ENCODE measurements around the gene NUP93.

The NUP93 gene

DNA sequence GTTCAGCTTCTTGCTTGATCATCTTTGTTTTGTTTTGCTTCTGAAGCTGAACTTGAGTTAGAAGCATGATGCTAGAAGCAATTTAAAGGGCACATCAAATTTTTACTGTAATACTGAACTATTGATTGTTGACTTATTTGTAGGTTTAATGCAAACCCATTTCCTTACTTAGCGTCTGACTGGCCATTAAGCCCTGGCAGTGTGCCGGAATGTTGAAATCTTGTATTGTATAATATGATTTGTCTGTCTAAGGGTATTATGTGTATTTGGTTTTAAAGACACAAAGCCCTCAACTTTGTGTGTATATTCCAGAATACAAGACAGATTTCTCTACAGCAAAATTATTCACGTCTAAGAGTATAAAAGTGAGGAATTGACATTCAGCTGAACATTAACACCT, 39.7 kb downstream of the NUP93 start:
- no peaks in the 10 kb centered on the region for H3K27me3 ChIP-seq (ENCODE audit: insufficient read depth, low read length, poor library complexity, severe bottlenecking)
- H4K20me1 ChIP-seq (ENCODE audit: insufficient read depth, low read length, poor library complexity, severe bottlenecking) = no peaks in the 10 kb centered on the region
- H3K9me3 ChIP-seq (ENCODE audit: insufficient read depth, low read depth, low read length) = no peaks in the 10 kb centered on the region
- H3K36me3 ChIP-seq (ENCODE audit: insufficient read depth, low read length) = peaks cover 23% of the 10 kb centered on the region; the same call in 1 of the 2 replicates
- H3K4me3 ChIP-seq (ENCODE audit: low read length, poor library complexity, severe bottlenecking) = no peak overlapping the region
- H3F3A ChIP-seq (ENCODE audit: low read depth) = no peaks in the 10 kb centered on the region
- no peak overlapping the region for H2AFZ ChIP-seq (ENCODE audit: low read length)
- peaks cover 23% of the 10 kb centered on the region; the same call in 1 of the 2 replicates for H3K79me2 ChIP-seq (ENCODE audit: insufficient read depth, low read length)
- no peak overlapping the region for H3K9ac ChIP-seq (ENCODE audit: low read depth, low read length, poor library complexity, severe bottlenecking)
- H3K9me2 ChIP-seq (replicated peaks; ENCODE audit: low read depth, low read length) = no peaks in the 10 kb centered on the region
- TF ChIP-seq EZH2phosphoT487 (IDR thresholded peaks at IDR 0.05; ENCODE audit: borderline replicate concordance) = no peak
- TF ChIP-seq, protein P1, sequence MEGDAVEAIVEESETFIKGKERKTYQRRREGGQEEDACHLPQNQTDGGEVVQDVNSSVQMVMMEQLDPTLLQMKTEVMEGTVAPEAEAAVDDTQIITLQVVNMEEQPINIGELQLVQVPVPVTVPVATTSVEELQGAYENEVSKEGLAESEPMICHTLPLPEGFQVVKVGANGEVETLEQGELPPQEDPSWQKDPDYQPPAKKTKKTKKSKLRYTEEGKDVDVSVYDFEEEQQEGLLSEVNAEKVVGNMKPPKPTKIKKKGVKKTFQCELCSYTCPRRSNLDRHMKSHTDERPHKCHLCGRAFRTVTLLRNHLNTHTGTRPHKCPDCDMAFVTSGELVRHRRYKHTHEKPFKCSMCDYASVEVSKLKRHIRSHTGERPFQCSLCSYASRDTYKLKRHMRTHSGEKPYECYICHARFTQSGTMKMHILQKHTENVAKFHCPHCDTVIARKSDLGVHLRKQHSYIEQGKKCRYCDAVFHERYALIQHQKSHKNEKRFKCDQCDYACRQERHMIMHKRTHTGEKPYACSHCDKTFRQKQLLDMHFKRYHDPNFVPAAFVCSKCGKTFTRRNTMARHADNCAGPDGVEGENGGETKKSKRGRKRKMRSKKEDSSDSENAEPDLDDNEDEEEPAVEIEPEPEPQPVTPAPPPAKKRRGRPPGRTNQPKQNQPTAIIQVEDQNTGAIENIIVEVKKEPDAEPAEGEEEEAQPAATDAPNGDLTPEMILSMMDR (conservative IDR thresholded peaks at IDR 0.05; ENCODE audit: low read length) = no peak
- H3K4me1 ChIP-seq (ENCODE audit: insufficient read depth, low read length, poor library complexity, severe bottlenecking) = peaks cover 20% of the 10 kb centered on the region
- no peak overlapping the region for H3K4me2 ChIP-seq (ENCODE audit: low read depth, low read length, poor library complexity, severe bottlenecking)

DNA sequence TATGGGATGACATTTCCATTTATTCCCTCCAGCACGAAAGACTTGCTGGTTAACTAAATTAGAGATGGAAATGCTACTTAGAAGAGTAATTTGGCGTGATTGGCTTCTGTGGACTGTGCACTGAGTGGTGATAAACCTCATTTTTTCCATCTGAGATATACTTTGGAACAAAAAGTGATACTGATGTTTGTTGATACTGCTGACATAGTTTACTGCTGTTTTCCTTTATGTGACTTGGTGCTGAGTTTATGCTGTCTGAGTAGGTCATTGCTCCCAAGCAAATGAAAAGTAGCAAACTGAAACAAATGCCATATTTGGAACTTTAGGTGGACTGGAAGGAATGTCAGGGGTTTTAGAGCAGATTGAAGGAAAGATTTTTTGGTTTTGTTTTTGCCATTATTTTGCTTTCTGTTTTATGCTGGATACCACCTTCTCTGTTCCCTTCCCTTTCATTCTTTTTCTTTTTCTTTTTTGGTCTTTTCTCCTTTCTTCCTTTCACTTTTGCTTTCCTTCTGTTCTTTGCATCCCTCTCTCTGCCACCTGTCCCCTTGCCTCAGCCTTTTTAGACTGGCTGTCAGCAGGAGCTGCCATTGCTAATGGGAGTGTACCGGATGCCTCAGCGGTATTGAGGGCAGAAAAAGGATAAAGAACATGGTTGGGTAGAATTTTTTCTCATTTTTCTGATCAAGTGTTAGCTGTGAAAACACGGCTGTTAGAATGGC, 41.8 kb downstream of the NUP93 start:
- no peaks in the 10 kb centered on the region for H4K20me1 ChIP-seq (ENCODE audit: insufficient read depth, low read length, poor library complexity, severe bottlenecking)
- H3K27me3 ChIP-seq (ENCODE audit: insufficient read depth, low read length, poor library complexity, severe bottlenecking) = no peaks in the 10 kb centered on the region
- H3K4me3 ChIP-seq (ENCODE audit: low read length, poor library complexity, severe bottlenecking) = no peak overlapping the region
- H3K4me1 ChIP-seq (ENCODE audit: insufficient read depth, low read length, poor library complexity, severe bottlenecking) = peaks cover 20% of the 10 kb centered on the region
- no peaks in the 10 kb centered on the region for H3F3A ChIP-seq (ENCODE audit: low read depth)
- peaks cover 33% of the 10 kb centered on the region; the same call in 1 of the 2 replicates for H3K79me2 ChIP-seq (ENCODE audit: insufficient read depth, low read length)
- no peak overlapping the region for H3K9ac ChIP-seq (ENCODE audit: low read depth, low read length, poor library complexity, severe bottlenecking)
- TF ChIP-seq EZH2phosphoT487 (IDR thresholded peaks at IDR 0.05; ENCODE audit: borderline replicate concordance) = no peak
- TF ChIP-seq, protein P1 (conservative IDR thresholded peaks at IDR 0.05; ENCODE audit: low read length) = no peak
- no peaks in the 10 kb centered on the region for H3K9me3 ChIP-seq (ENCODE audit: insufficient read depth, low read depth, low read length)
- no peak overlapping the region for H2AFZ ChIP-seq (ENCODE audit: low read length)
- no peaks in the 10 kb centered on the region for H3K9me2 ChIP-seq (replicated peaks; ENCODE audit: low read depth, low read length)
- H3K4me2 ChIP-seq (ENCODE audit: low read depth, low read length, poor library complexity, severe bottlenecking) = no peak overlapping the region
- peaks cover 9% of the 10 kb centered on the region; the same call in 1 of the 2 replicates for H3K36me3 ChIP-seq (ENCODE audit: insufficient read depth, low read length)

DNA sequence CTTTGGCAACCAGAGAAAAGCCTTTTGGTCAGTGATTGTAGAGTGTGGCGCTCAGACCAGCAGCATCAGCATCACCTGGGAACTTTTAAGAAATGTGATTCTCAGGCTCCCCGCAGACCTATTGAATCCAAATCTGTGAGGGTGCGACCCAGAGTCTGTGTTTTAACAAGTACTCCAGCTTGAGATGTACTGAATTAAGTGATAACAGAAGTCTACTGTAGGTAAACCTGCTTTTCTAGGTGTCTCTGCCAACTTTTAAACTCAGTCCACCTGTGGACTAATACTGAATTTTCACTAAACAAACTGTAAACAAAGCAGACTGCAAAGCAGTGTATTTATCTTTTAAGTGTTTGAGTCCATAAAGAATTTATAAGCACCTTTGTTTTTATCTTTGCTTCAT, 43.6 kb downstream of the NUP93 start:
- Histone ChIP-seq H3K4me2 (ENCODE audit: low read depth, low read length, poor library complexity, severe bottlenecking) (no peak overlapping the region), H3K9ac (ENCODE audit: low read depth, low read length, poor library complexity, severe bottlenecking) (no peak overlapping the region), H3K27me3 (ENCODE audit: insufficient read depth, low read length, poor library complexity, severe bottlenecking) (no peaks in the 10 kb centered on the region), H3K9me3 (ENCODE audit: insufficient read depth, low read depth, low read length) (no peaks in the 10 kb centered on the region), H3K79me2 (ENCODE audit: insufficient read depth, low read length) (peaks cover 37% of the 10 kb centered on the region; the same call in 1 of the 2 replicates), H2AFZ (ENCODE audit: low read length) (no peak overlapping the region), H3K4me3 (ENCODE audit: low read length, poor library complexity, severe bottlenecking) (no peak overlapping the region), H3K36me3 (ENCODE audit: insufficient read depth, low read length) (no peaks in the 10 kb centered on the region), H3K4me1 (ENCODE audit: insufficient read depth, low read length, poor library complexity, severe bottlenecking) (peaks cover 20% of the 10 kb centered on the region), H3F3A (ENCODE audit: low read depth) (no peaks in the 10 kb centered on the region), H3K9me2 (replicated peaks; ENCODE audit: low read depth, low read length) (no peaks in the 10 kb centered on the region), H4K20me1 (ENCODE audit: insufficient read depth, low read length, poor library complexity, severe bottlenecking) (no peaks in the 10 kb centered on the region)
- TF ChIP-seq, protein P1 (conservative IDR thresholded peaks at IDR 0.05; ENCODE audit: low read length) = no peak
- no peak for TF ChIP-seq EZH2phosphoT487 (IDR thresholded peaks at IDR 0.05; ENCODE audit: borderline replicate concordance)

Measured in Loucy (cell line).